Keratinocyte (primary cell): ENCODE results near the gene PRRC2B. TPM values are rescaled to one million over a fixed set of nuclear protein-coding genes. Genes with fewer than 3 reads are reported as not detected.
A peak's percentile ranks its signal among the peaks of the same experiment; 100 is the strongest.

ENCODE experiments used
- DNase-seq: peaks from one replicate; pipeline ENCODE4 v3.0.0-alpha.2; 2011; ENCODE audit warnings: low read depth, missing footprints, low spot score
- FAIRE-seq: peaks from 2 replicates; lab custom pipeline; 2011; peaks lifted over from hg19 to GRCh38; lab: Jason Lieb, UNC
- H2AFZ ChIP-seq: 2 replicates; pipeline ENCODE4 v1.6.0; 2012; ENCODE audit warnings: low read length, control low read depth, inconsistent platforms; ENCODE audit not compliant: control insufficient read depth
- H3K27ac ChIP-seq: 2 replicates; pipeline ENCODE4 v1.5.1; 2011; ENCODE audit warnings: low read length; ENCODE audit not compliant: control insufficient read depth, insufficient read depth
- H3K27me3 ChIP-seq: 3 replicates; pipeline ENCODE4 v1.6.0; 2011; ENCODE audit warnings: low read length; ENCODE audit not compliant: control insufficient read depth, insufficient read depth; ENCODE audit errors: extremely low read depth
- H3K36me3 ChIP-seq, 2 experiments: 2 replicates in 1 of 2; 3 replicates in 1 of 2; pipeline ENCODE4 v1.5.1; 2011; ENCODE audit warnings: low read length in 2 of 2, mild to moderate bottlenecking in 1 of 2; ENCODE audit not compliant: control insufficient read depth in 2 of 2, insufficient read depth in 2 of 2; ENCODE audit errors: extremely low read depth in 1 of 2
- H3K4me1 ChIP-seq: 3 replicates; pipeline ENCODE4 v1.5.1; 2011; ENCODE audit warnings: low read length; ENCODE audit not compliant: control insufficient read depth, insufficient read depth; ENCODE audit errors: extremely low read depth
- H3K4me2 ChIP-seq: 3 replicates; pipeline ENCODE4 v1.6.0; 2011; ENCODE audit warnings: low read depth, low read length; ENCODE audit not compliant: control insufficient read depth, insufficient read depth; ENCODE audit errors: extremely low read depth
- H3K4me3 ChIP-seq, 3 experiments: fragments of 200-600 bp in 1 of 3; sonication (generic) in 1 of 3; 2 replicates in 2 of 3; 3 replicates in 1 of 3; pipeline ENCODE4 v1.5.1; 2011 to 2016; ENCODE audit warnings: low read length in 3 of 3, mild to moderate bottlenecking in 3 of 3, control low read depth in 2 of 3, inconsistent platforms in 1 of 3, low read depth in 1 of 3, mixed read lengths in 1 of 3, mixed run types in 1 of 3, moderate library complexity in 1 of 3; ENCODE audit not compliant: control insufficient read depth in 2 of 3, insufficient read depth in 2 of 3; ENCODE audit errors: extremely low read depth in 1 of 3
- H3K79me2 ChIP-seq: 2 replicates; pipeline ENCODE4 v1.6.0; 2012; ENCODE audit warnings: low read length; ENCODE audit not compliant: control insufficient read depth, insufficient read depth
- H3K9ac ChIP-seq: 3 replicates; pipeline ENCODE4 v1.6.0; 2011; ENCODE audit warnings: low read length; ENCODE audit not compliant: control insufficient read depth, insufficient read depth; ENCODE audit errors: extremely low read depth
- H3K9me1 ChIP-seq: 3 replicates; pipeline ENCODE4 v1.6.0; 2011; ENCODE audit warnings: low read length; ENCODE audit not compliant: control insufficient read depth, insufficient read depth; ENCODE audit errors: extremely low read depth
- H3K9me3 ChIP-seq: 2 replicates; pipeline ENCODE4 v1.5.1; 2012; ENCODE audit warnings: low read depth, low read length; ENCODE audit not compliant: control insufficient read depth
- H4K20me1 ChIP-seq: 3 replicates; pipeline ENCODE4 v1.6.0; 2011; ENCODE audit warnings: low read length; ENCODE audit not compliant: control insufficient read depth, insufficient read depth; ENCODE audit errors: extremely low read depth
- CTCF ChIP-seq, 3 experiments: IDR thresholded peaks in 1 of 3; conservative IDR thresholded peaks in 1 of 3; optimal IDR thresholded peaks in 1 of 3; 2 replicates in 2 of 3; 3 replicates in 1 of 3; pipeline versions ENCODE3 to v1.5.1; 2011; ENCODE audit warnings: low read length in 3 of 3, mild to moderate bottlenecking in 3 of 3, moderate library complexity in 2 of 3, control low read depth in 1 of 3, inconsistent platforms in 1 of 3; ENCODE audit not compliant: insufficient read depth in 2 of 3; ENCODE audit errors: extremely low read depth in 1 of 3
- EZH2 ChIP-seq: IDR thresholded peaks from one replicate; pipeline ENCODE4 v1.6.1; 2012; ENCODE audit warnings: inconsistent platforms, mild to moderate bottlenecking, low read length, moderate library complexity
- dilution Hi-C: fragments of 300-500 bp; cut with MboI; formaldehyde crosslinking; loops from one replicate; pipeline ENCODE4 v1.7.0; 2020; ENCODE audit warnings: low sequenced_read_pairs; ENCODE audit not compliant: extremely low pct_ligation_motif_present
- polyA plus RNA-seq, 5 experiments: library from polyadenylated mRNA; depleted of rRNA in 3 of 5; stranded (reverse) in 3 of 5; stranded (forward) in 1 of 5; unstranded in 1 of 5; fragments of >200 nt; gene quantifications; 1 replicate in 1 of 5; 2 replicates in 3 of 5; 3 replicates in 1 of 5; pipeline versions ENCODE4 v1.2.1 to v1.2.3, GENCODE V29; 2011 to 2012; ENCODE audit warnings: missing spikeins in 2 of 5, low read depth in 1 of 5, low replicate concordance in 1 of 5

Gene PRRC2B
- polyA plus RNA-seq, 1 donor (not counting 4 experiments of a cell fraction or from before 2014, with no cell fraction given), result 20.8 TPM

GRCh38 chr9:131500377-131500776 lies 106.5 kb downstream of the PRRC2B start:
- Histone ChIP-seq H3K9me1 (no peaks in the 10 kb centered on the region), H2AFZ (no peak overlapping the region), H3K4me2 (no peak overlapping the region), H3K4me1 (peaks cover 28% of the 10 kb centered on the region), H3K9me3 (no peaks in the 10 kb centered on the region), H3K36me3 (peaks cover 27 to 37% of the 10 kb centered on the region in 2 experiments), H3K79me2 (no peaks in the 10 kb centered on the region), H3K27me3 (no peaks in the 10 kb centered on the region), H3K4me3 (no peak overlapping the region), H3K9ac (no peak overlapping the region), H4K20me1 (peaks cover 5% of the 10 kb centered on the region), H3K27ac (peak overlapping the region; percentile 37)
- no peak for TF ChIP-seq CTCF (optimal IDR thresholded peaks at IDR 0.05 in 1 of 3, IDR thresholded peaks at IDR 0.05 in 1 of 3, conservative IDR thresholded peaks at IDR 0.05 in 1 of 3; ENCODE audit: extremely low read depth in 1 of 3, insufficient read depth in 2 of 3, low read length in 3 of 3)
- TF ChIP-seq EZH2, result no peak
- DNase-seq (no peak), FAIRE-seq (no peak)
- dilution Hi-C loops, result no loop called here

GRCh38 chr9:131500939-131501541 lies 107.2 kb downstream of the PRRC2B start:
- no peaks in the 10 kb centered on the region for H3K9me1 ChIP-seq
- no peaks in the 10 kb centered on the region for H3K27me3 ChIP-seq
- no peak overlapping the region for H3K9ac ChIP-seq
- H3K79me2 ChIP-seq, result no peaks in the 10 kb centered on the region
- peaks cover 5% of the 10 kb centered on the region for H4K20me1 ChIP-seq
- dilution Hi-C loops, result no loop called here
- H3K36me3 ChIP-seq, result peaks cover 23 to 35% of the 10 kb centered on the region in 2 experiments
- DNase-seq (peak; percentile 69), FAIRE-seq (no peak)
- H2AFZ ChIP-seq, result no peak overlapping the region
- TF ChIP-seq EZH2 (no peak), CTCF (optimal IDR thresholded peaks at IDR 0.05 in 1 of 3, IDR thresholded peaks at IDR 0.05 in 1 of 3, conservative IDR thresholded peaks at IDR 0.05 in 1 of 3; ENCODE audit: extremely low read depth in 1 of 3, insufficient read depth in 2 of 3, low read length in 3 of 3) (no peak)
- H3K27ac ChIP-seq, result peak overlapping the region; percentile 37
- no peak overlapping the region for H3K4me2 ChIP-seq
- H3K4me1 ChIP-seq, result peaks cover 28% of the 10 kb centered on the region
- H3K9me3 ChIP-seq, result no peaks in the 10 kb centered on the region
- H3K4me3 ChIP-seq, result no peak overlapping the region
